ENCODE data around the gene BSG.

Gene BSG

DNA sequence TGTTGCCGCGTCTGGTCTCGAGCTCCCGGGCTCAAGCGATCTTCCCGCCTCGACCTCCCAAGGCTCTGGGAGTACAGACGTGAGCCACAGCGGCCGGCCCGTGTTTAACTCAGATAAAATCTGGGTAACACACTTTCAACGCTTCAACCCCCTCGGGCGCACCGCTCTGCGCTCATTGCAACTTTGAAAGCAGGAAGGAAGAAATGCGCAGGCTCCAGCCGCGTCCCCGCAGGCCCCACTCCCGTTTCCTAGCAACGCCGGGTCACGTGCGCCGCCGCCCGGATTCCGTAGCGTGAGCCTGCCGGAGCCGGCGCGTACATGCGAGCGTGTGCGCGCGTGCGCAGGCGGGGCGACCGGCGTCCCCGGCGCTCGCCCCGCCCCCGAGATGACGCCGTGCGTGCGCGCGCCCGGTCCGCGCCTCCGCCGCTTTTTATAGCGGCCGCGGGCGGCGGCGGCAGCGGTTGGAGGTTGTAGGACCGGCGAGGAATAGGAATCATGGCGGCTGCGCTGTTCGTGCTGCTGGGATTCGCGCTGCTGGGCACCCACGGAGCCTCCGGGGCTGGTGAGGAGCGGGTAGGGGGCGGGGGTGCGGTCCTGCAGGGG is at the start of gene BSG:
TSS of gene BSG (plus strand) at position 457 of the 603 bp plus-strand sequence. CDS start at position 496, 39 bp downstream.
- peak; percentile 67 for DNase-seq

DNA sequence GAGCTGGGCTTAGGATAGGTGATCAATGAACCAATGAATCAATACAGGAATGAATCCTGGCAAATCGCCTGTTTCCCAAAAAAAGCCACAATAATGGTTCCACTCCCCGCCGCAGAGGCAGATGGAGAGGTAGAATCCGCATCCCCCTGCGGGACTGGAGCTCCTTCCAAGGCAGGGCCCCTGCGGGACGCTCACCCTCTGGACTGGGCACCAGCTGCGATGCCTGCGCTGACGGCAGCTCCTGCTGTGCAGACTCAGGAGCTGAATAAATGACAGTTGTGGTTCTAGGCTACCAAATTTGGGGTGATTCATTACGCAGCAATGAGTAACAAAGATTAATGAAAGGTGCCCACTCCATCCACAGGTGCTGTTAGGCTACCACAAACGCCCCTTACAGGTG is 49.7 kb upstream of the BSG start:
- DNase-seq = no peak

DNA sequence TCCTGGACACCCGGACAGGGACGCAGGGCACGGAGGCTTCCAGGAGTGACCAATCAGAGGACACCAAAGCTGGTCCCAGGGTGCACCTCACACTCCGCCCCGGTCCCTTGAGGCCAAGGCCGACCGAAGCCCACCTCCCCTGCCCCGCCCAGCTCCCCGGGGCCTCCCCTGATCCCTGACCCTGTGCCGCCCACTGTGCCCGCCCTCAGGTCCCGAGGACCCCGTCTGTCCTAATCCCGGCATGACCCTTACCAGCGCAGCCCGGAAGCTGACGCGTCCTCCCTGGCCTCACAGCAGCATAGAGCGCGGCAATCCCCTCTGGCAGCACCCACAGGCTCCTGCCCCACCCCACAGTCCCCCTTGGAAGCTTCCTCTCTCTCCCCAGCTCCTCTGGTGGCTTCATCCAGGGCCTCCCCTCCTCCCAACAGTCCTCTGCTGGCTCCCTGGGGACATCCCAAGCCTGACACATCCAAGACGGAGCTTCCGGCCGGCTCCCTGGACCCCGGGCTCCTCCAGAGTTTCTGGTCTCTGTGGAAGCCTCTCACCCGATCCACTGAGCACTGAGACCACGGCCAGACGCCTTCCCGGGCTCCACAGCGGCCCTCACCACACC is 48.2 kb upstream of the BSG start:
- DNase-seq = no peak

GRCh38 chr19:525029-525428 is 47.4 kb upstream of the BSG start:
- no peak for DNase-seq

DNA sequence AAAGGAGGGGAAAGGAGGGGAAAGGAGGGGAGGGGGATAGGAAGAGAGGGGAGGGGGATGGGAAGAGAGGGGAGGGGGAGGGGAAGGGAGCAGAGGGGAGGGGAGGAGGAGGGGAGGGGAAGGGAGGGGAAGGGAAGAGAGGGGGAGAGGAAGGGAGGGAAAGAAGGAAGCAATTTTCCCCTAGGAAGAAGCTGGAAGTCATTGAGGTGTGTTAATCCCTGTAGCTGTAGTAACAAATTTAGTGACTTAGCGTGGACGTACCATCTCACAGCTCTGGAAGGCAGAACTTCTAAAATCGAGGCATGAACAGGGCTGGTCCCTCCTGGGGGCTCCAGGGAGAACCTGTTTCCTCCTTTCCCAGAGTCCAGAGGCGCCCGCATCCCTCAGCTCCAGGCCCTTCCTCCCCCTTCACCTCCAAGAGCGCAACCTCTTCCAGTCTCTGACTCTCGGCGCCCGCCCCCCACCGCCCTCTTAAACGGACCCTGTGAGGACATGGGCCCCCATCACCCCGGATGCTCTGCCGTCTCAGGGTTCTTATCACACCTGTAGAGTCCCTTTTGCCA is 46.5 kb upstream of the BSG start:
- DNase-seq = no peak

DNA sequence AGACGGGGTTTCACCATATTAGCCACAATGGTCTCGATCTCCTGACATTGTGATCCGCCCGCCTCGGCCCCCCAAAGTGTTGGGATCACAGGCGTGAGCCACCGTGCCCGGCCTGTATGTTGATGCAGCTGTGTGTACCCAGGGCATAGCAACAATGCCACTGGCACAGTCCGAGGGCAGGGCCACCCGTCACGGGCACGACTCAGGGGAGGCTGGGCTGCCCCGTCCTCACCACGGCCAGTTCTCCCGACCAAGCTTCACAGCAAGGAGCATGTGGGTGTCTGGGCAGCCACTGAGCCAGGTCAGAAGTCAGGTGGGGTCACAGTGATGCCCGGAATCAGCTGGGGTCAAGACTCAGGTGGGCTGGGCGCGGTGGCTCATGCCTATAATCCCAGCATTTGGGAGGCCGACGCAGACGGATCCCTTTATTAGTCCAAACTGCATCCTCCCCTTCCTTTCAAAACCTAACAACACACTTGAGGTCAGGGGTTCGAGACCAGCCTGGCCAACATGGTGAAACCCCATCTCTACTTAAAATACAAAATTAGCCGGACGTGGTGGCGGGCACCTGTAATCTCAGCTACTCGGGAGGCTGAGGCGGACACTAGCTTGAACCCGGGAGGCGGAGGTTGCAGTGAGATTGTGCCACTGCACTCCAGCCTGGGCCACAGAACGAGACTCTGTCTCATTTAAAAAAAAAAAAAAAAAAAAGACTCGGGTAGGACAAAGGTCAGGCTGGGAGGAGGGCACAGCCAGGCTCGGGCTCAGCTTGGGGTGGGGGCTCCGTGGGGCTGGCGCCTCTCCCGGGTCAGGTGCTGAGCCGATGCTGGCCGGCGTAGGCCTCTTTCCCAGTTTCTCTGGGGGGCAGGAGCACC is 42.0 kb upstream of the BSG start:
- DNase-seq = no peak

DNA sequence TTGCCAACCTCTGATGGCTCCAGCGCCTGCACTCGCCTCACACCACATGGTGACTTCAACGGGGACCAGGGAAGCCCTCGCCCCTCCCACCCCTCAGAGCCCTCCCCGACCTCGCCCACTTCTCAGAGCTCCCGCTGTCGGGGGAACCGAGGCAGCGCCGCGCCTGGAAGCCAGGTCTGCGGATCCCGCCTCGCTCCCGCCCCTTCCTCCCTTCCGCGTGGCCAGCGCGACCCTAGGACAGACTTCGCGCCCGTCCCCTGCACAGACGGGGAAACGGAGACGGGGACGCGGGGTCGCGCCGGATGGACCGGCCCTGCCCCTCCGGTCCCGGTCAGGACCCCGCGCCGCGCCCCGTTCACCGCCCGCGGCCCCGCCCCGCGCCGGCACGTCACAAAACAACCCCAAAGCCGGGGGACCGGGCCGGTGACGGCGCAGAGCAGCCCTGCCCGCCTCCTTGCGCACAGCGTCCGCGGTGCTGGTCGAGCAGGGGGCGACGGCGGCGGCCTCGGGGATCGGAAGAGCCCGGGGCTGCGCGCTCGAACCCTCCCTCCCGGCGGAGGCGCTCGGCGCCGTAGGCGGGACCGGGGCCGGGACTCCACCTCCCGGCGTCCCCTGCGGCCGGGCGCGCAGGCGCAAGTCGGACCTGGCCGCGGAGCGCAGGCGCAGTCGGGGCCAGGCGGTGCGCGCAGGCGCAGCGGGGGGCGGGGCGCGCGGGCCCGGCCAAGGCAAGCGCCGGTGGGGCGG is 41.2 kb upstream of the BSG start:
- DNase-seq = no peak

- no peak for DNase-seq
Measured at GRCh38 chr19:531753-532560, 40.4 kb upstream of the BSG start, which contains the start of gene CDC34. TSS of gene CDC34 (plus strand) at chr19:531760. CDS start at chr19:531932, 172 bp downstream.

GRCh38 chr19:532561-533363 is 39.6 kb upstream of the BSG start:
- no peak for DNase-seq

- no peak for DNase-seq
Measured at GRCh38 chr19:533364-534058, 38.9 kb upstream of the BSG start.

- no peak for DNase-seq
Measured at GRCh38 chr19:534088-534487, 38.3 kb upstream of the BSG start.

DNA sequence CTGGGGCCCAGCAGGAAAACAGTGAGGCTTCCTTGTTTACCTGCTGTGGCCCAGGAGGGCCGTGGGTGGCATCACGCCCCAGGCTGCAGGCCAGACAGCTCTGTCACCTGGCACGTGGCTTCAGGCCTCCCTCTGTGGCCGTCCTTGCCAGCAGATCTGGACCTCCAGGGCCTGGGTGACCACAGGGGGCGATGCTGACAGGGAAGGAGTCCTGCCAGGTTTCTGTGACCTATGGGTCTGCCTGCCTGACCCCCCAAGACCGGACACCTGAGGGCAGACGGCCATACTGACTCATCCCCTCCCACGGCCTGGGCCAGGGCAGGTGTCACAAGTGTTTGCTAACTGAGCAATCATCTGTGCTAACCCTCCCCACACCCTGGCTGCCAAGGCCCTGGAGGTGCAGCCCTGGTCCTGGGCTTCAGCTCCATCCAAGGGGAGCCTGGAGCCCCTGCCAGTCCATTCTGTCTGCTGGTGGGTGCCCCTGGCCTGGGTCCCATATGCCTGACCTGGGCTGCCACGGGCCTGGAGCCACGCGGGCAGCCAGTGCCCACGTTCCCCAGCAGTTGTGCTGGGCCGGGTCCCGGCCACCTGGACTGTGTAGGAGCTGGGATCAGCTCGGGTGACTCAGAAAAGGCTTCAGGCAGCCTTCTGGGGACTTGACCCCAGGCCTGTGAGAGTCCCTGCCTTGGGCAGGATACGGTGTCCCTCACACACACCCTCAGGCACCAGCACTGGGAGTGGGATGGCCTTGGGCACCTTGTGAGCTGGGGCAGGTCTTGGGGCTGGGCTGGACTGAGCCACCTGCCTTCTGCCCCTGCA is 37.2 kb upstream of the BSG start:
- DNase-seq = no peak

DNA sequence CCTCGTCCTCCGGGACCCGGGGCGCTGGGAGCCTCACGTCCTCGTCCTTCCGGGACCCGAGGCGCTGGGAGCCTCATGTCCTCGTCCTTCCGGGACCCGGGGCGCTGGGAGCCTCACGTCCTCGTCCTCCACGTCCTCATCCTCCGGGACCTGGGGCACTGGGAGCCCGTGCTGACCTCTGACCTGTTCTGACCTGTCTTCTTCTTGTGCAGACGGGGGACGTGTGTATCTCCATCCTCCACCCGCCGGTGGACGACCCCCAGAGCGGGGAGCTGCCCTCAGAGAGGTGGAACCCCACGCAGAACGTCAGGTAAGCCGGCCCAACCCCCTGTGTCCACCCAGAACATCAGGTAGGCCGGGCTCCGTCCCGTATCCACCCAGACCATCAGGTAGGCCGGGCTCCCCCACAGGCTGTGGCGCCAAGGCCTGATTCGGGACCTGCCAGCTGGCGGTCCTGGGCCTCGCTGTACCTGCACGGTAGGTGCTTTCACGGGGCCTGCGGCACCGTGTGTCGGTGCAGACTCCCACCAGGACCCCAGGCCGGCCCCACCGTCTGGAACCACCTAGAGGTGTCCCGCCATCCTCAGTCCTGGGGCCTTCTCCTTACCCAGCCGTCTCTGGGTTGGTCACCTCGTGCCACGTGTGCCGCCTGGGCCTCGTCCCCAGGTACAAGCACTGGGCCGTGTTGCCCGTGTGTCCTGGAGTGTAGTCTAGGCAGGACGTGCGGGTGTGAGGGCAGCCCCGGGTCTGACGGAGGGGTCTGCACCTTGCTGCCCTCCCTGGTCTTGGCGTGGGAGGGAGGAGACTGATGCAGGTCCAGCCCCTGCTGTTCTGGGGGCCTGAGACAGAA is 36.1 kb upstream of the BSG start:
- DNase-seq = no peak

GRCh38 chr19:536881-537404 is 35.5 kb upstream of the BSG start:
- DNase-seq = no peak

GRCh38 chr19:538641-539428 is 33.6 kb upstream of the BSG start:
- no peak for DNase-seq

DNA sequence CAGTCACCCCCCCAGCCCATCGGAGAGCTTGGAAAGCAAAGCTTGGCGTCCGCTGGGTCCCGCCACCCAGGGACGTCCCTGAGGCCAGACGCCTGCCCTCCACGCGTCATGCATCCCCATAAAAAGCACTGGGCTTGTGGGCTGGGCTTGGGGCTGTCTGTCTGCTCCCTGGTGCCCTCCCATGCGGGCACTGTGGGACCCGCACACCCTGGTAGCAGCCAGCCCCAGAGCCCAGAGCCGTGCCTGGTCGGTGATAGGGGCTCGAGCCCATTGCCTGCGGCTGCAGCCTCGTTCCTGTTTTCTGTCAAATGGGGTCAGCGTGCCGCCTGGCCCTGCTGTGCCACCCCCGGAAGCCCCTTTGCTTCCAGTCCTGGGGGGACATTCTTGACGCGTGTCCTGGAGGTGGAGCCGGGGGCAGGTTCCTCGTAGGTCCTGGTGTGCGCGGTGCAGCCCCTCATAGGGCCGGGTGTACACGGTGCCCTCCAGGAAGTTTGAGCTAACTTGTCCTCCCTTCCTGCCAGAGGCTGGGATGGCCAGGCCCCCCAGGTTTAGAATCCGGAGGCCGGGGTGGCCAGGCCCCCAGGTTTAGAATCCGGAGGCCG is 32.9 kb upstream of the BSG start:
- no peak for DNase-seq

Measured in cortex of kidney (tissue), 1 donor.